ENCODE measurements around the gene CMPK1.

DNA sequence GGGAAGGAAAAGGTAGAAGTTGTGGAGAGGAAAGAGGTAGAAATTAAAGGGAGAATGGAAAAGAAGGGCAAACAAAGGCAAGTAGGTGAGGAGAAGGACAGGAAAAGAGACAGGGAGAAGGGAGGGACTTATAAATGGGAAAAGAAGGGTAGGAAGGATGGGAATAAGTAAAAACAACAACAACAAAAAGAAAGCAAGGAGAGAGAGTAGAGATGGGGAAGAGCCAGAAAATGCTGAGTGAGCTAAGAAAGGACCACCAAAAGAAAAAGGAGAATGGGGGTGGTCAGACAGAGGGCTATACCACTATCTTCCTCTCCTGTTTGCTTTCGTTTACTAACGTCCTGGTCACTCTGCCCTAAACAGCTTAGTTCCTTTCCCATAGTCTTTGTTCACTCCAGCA lies 1.7 kb upstream of the CMPK1 start:
- TF ChIP-seq, protein P1, sequence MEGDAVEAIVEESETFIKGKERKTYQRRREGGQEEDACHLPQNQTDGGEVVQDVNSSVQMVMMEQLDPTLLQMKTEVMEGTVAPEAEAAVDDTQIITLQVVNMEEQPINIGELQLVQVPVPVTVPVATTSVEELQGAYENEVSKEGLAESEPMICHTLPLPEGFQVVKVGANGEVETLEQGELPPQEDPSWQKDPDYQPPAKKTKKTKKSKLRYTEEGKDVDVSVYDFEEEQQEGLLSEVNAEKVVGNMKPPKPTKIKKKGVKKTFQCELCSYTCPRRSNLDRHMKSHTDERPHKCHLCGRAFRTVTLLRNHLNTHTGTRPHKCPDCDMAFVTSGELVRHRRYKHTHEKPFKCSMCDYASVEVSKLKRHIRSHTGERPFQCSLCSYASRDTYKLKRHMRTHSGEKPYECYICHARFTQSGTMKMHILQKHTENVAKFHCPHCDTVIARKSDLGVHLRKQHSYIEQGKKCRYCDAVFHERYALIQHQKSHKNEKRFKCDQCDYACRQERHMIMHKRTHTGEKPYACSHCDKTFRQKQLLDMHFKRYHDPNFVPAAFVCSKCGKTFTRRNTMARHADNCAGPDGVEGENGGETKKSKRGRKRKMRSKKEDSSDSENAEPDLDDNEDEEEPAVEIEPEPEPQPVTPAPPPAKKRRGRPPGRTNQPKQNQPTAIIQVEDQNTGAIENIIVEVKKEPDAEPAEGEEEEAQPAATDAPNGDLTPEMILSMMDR (IDR thresholded peaks at IDR 0.05), result no peak
- TF ChIP-seq POLR2A (IDR thresholded peaks at IDR 0.05), result no peak

All from heart left ventricle (tissue), 13 donors.